Ovary (tissue), 9 donors: Measurements from ENCODE around the gene COL6A1. TPM values are rescaled to one million over a fixed set of nuclear protein-coding genes. Genes with fewer than 3 reads are reported as not detected.
"Not testable (repeated sequence)": the region's sequence is repeated elsewhere in the genome, so short reads cannot be mapped to it uniquely, and the experiment has no call there.

Experiments
- DNase-seq, 5 donors: peaks; one replicate each; pipeline ENCODE4 v3.0.0-alpha.2; 2019 to 2020
- H3K27ac ChIP-seq, 2 donors: fragments of 200-600 bp; one replicate each; pipeline versions ENCODE4 v1.5.1 to v1.8.0; 2019 to 2022
- H3K27me3 ChIP-seq: fragments of 200-600 bp; one replicate; pipeline ENCODE4 v1.8.0; 2022
- H3K36me3 ChIP-seq: fragments of 200-600 bp; sonication (generic); one replicate; pipeline ENCODE4 v1.5.1; 2019
- H3K4me1 ChIP-seq: one replicate; pipeline ENCODE4 v1.8.1; 2013; ENCODE audit warnings: mild to moderate bottlenecking, moderate library complexity; ENCODE audit not compliant: insufficient read depth
- H3K4me3 ChIP-seq: fragments of 200-600 bp; sonication (generic); one replicate; pipeline ENCODE4 v1.5.1; 2017
- H3K9me3 ChIP-seq, 2 donors: fragments of 200-600 bp in 1 of 2; sonication (generic) in 1 of 2; one replicate each; pipeline versions ENCODE4 v1.5.1 to v1.8.1; 2013 to 2019; ENCODE audit warnings: mild to moderate bottlenecking in 1 of 2, moderate library complexity in 1 of 2
- EP300 ChIP-seq: sonication (generic); formaldehyde crosslinking; IDR thresholded peaks from one replicate; pipeline ENCODE4 v1.6.1; 2017; ENCODE audit warnings: antibody characterized with exemption
- POLR2A ChIP-seq: fragments of 450-650 bp; IDR thresholded peaks from one replicate; pipeline ENCODE4 v1.6.1; 2017; ENCODE audit warnings: antibody characterized with exemption, mild to moderate bottlenecking, moderate library complexity
- WGBS, 3 donors: extraction: QIAGEN DNeasy Blood & Tissue Kit in 1 of 3; methylation state at CpG; one replicate each; pipeline versions ENCODE4 v1.1.5 to v1.1.7; 2013 to 2017; 5-methylcytosine and 5-hydroxymethylcytosine counted together
- intact Hi-C, 4 donors: fragments of 100-400 bp; cut with DNase I; formaldehyde crosslinking; loops; one replicate each; pipeline versions ENCODE4 v1.11.0 to v1.15.1; 2022 to 2023
- polyA plus RNA-seq, 2 donors: library from polyadenylated mRNA; stranded (reverse); fragments of 200-250 nt in 1 of 2; fragments of 350-450 nt in 1 of 2; fragmentation: Illumina TruSeq in 1 of 2; extraction: RNeasy Lipid Tissue Mini Kit (QIAGEN cat#74804) in 1 of 2; gene quantifications; one replicate each; pipeline ENCODE4 v1.2.3, GENCODE V29; 2013 to 2014
- total RNA-seq, 7 donors: library from RNA; depleted of rRNA in 2 of 7; stranded (reverse); fragments of >200 nt in 2 of 7; fragmentation: NEBNext Ultra II Directional in 3 of 7; extraction: Animal tissue kit (Norgen Biotek cat#: 25700) in 3 of 7; gene quantifications; one replicate each; pipeline versions ENCODE4 v1.1.0 to v1.2.4, GENCODE V29; 2016 to 2023
- TF ChIP-seq, protein P1 (sequence below), 3 donors: fragments of 450-650 bp in 2 of 3; fragments of 200-600 bp in 1 of 3; IDR thresholded peaks; one replicate each; pipeline versions ENCODE4 v1.5.1 to v1.8.0; 2016 to 2022; ENCODE audit warnings: antibody characterized with exemption in 3 of 3, mild to moderate bottlenecking in 1 of 3
- donor health status: DM: no; HTN: no; CAD: no; lungs with moderate emphysema.
- donor health status: DM: no; HTN: no; CAD: no.
- donor health status: Bipolar disorder and iron deficiency.
- donor health status: DM: yes; HTN: yes; CAD: no.
- donor health status: DM: no; HTN: no; CAD: no.
- donor health status: DM: yes; HTN: yes; CAD: no.

The COL6A1 gene
- total and polyA plus RNA-seq, 9 donors = 112 to 905 (median 731) TPM

DNA sequence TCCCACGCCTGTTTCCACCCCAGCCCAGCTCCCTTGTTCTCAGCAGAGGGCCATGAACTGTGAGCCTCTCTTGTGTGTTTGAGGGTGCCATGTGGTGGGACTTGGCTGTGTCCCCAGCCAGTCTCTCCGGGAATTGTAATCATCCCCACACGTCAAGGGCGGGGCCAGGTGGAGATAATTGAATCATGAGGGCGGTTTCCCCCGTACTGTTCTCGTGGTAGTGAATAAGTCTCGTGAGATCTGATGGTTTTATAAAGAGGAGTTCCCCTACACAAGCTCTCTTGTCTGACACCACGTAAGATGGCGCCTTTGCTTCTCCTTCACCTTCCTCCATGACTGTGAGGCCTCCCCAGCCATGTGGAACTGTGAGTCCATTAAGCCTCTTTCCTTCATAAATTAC is 59.1 kb downstream of the COL6A1 start:
- Histone ChIP-seq H3K27ac (no peak overlapping the region), H3K27me3 (no peaks in the 10 kb centered on the region), H3K4me3 (no peak overlapping the region), H3K36me3 (no peaks in the 10 kb centered on the region), H3K4me1 (peaks cover 11% of the 10 kb centered on the region), H3K9me3 (no peaks in the 10 kb centered on the region)
- DNase-seq = peak in 1 of 5 donors; percentile 27
- intact Hi-C loops = no loop called here
- 74 to 83% (median 80%) methylated on average over 10 of the region's 10 CpGs for WGBS, 3 donors
- TF ChIP-seq, protein P1, sequence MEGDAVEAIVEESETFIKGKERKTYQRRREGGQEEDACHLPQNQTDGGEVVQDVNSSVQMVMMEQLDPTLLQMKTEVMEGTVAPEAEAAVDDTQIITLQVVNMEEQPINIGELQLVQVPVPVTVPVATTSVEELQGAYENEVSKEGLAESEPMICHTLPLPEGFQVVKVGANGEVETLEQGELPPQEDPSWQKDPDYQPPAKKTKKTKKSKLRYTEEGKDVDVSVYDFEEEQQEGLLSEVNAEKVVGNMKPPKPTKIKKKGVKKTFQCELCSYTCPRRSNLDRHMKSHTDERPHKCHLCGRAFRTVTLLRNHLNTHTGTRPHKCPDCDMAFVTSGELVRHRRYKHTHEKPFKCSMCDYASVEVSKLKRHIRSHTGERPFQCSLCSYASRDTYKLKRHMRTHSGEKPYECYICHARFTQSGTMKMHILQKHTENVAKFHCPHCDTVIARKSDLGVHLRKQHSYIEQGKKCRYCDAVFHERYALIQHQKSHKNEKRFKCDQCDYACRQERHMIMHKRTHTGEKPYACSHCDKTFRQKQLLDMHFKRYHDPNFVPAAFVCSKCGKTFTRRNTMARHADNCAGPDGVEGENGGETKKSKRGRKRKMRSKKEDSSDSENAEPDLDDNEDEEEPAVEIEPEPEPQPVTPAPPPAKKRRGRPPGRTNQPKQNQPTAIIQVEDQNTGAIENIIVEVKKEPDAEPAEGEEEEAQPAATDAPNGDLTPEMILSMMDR (IDR thresholded peaks at IDR 0.05) = no peak
- TF ChIP-seq EP300 (no peak), POLR2A (no peak)

DNA sequence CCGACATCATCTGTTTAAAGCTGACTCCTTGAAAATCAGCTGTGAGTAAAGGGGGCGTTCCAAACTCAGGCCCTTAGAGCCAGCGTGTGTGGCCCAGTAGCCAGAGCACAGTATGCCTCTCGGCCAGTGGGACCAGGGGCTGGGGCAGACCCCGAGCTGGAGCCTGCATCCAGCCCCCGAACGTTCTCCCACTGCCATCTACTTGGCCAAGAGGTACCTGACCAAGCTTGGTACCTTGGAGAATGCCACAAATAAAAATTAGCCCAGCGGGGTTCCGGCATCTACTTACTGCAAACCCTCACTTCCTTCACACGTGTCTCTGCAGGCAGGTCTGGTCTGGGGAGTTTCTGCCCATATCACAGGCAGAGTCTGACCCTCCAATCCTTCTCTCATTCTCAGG is 59.6 kb downstream of the COL6A1 start:
- Histone ChIP-seq H3K9me3 (no peaks in the 10 kb centered on the region), H3K27ac (no peak overlapping the region), H3K4me3 (no peak overlapping the region), H3K27me3 (no peaks in the 10 kb centered on the region), H3K4me1 (peaks cover 9% of the 10 kb centered on the region), H3K36me3 (no peaks in the 10 kb centered on the region)
- DNase-seq = peak in 3 of 5 donors; percentile 15 to 30 (median 25)
- WGBS, 3 donors = 89 to 93% (median 91%) methylated on average over 10 of the region's 10 CpGs
- intact Hi-C loops = no loop called here
- TF ChIP-seq POLR2A (no peak), EP300 (no peak)
- TF ChIP-seq, protein P1 (IDR thresholded peaks at IDR 0.05) = no peak

DNA sequence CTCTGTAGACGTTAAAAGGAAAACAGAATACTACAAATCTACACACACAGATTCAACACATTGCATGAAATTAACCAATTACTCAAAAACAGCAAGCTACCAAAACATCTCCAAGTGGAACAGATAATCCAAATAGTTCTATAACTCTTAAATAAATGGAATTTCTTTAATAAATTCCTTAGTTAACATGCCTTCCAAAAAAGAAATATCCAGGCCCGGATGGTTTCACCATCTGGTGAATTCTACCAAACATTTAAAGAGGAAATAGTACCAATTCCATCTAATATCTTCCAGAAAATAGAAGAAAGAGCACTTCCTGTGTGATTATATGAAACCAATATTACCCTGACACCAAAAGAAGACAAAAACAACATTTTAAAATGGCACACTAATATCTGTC is 63.6 kb downstream of the COL6A1 start:
- Histone ChIP-seq H3K36me3 (no peaks in the 10 kb centered on the region), H3K4me1 (peaks cover 10% of the 10 kb centered on the region), H3K27ac (peak overlapping the region in 1 of 2 donors; percentile 38), H3K27me3 (no peaks in the 10 kb centered on the region), H3K9me3 (no peaks in the 10 kb centered on the region), H3K4me3 (no peak overlapping the region)
- TF ChIP-seq POLR2A (no peak), EP300 (no peak)
- TF ChIP-seq, protein P1 (IDR thresholded peaks at IDR 0.05) = no peak
- 10 to 16% (median 13%) methylated on average over 2 of the region's 2 CpGs for WGBS, 3 donors
- DNase-seq = no peak
- intact Hi-C loops = no loop called here

DNA sequence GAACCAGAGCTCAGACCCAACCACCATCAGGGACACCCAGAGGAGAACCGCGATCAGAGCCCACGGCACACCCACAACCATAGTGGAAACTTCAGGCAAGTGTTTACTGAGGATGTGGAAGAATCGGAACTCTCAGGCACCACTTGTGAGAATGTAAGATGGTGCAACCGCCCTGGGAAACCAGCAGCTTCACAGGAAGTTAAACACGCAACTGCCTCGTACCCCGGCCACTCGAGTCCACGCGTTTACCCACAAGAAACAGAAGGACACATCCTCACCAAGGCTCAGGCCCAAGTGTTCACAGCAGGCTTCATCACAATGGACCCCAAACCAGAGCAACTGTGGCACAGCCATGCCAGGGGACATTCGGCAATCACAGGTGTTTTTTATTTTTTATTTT is 64.9 kb downstream of the COL6A1 start:
- Histone ChIP-seq H3K4me3 (no peak overlapping the region), H3K27ac (no peak overlapping the region), H3K9me3 (no peaks in the 10 kb centered on the region), H3K27me3 (no peaks in the 10 kb centered on the region), H3K4me1 (peaks cover 17% of the 10 kb centered on the region), H3K36me3 (no peaks in the 10 kb centered on the region)
- intact Hi-C loops = no loop called here
- WGBS, 3 donors = 92 to 96% (median 94%) methylated on average over 12 of the region's 12 CpGs
- peak in 3 of 5 donors; percentile 9 to 21 (median 19) for DNase-seq
- TF ChIP-seq EP300 (no peak), POLR2A (no peak)
- TF ChIP-seq, protein P1 (IDR thresholded peaks at IDR 0.05) = no peak

DNA sequence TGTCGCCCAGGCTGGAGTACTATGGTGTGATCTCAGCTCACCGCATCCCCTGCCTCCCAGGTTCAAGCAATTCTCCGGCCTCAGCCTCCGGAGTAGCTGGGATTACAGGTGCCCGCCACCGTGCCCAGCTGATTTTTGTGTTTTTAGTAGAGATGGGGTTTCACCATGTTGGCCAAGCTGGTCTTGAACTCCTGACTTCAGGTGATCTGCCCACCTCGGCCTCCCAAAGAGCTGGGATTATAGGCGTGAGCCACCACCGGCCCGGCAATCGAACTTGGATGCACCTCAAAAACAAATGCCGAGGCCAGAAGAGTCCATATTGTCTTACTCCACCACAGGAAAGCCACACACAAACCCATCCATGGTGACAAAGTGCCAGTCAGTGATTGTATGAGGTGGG is 65.3 kb downstream of the COL6A1 start:
- DNase-seq = peak in 3 of 5 donors; percentile 4 to 19 (median 16)
- H3K27ac ChIP-seq, H3K27me3 ChIP-seq, H3K4me3 ChIP-seq, H3K36me3 ChIP-seq, intact Hi-C loops, H3K9me3 ChIP-seq: not testable (repeated sequence)
- 90 to 97% (median 93%) methylated on average over 12 of the region's 12 CpGs for WGBS, 3 donors
- H3K4me1 ChIP-seq = peaks cover 17% of the 10 kb centered on the region
